ENCODE results near the gene GRIN1.

Gene GRIN1

DNA sequence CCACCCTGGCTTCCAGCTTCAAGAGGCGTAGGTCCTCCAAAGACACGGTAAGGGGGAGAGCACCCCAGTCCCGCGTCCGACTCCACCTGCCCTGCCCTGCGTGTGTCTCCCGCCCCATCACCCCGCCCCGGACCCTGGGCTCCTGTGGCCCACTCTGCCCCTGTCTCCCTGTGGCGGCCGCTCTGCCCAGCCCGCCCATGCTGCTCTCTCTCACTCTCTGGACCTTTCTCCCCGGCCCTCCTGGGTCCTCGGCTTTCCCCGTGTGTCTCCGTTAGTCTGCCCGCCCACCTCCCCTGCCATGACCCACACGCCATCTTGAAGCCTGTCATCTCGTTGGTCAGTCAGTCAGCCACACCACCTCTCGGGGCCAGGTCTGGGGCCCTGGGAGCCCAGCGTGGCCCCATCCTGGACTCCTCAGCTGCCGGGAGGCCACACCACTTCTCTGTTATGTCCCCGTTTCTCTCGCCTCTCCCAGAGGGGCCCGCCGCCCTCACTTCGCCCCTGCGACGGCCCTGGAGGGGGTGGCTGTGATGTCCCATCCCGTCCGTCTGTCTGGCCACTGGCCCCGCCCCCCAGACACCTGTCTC lies 26.4 kb downstream of the GRIN1 start:
- no peaks in the 10 kb centered on the region for H3K36me3 ChIP-seq
- H3K4me3 ChIP-seq (ENCODE audit: low read depth in 1 of 2, low read length in 1 of 2) = no peak overlapping the region
- no peak overlapping the region for H3K27ac ChIP-seq
- peaks cover 100% of the 10 kb centered on the region for H3K27me3 ChIP-seq
- H3K4me1 ChIP-seq (ENCODE audit: control insufficient read depth in 1 of 2, insufficient read depth in 1 of 2, low read depth in 1 of 2, low read length in 1 of 2) = peaks cover 0 to 11% of the 10 kb centered on the region in 2 experiments
- no peaks in the 10 kb centered on the region for H3K9me3 ChIP-seq
- TF ChIP-seq, protein P1, sequence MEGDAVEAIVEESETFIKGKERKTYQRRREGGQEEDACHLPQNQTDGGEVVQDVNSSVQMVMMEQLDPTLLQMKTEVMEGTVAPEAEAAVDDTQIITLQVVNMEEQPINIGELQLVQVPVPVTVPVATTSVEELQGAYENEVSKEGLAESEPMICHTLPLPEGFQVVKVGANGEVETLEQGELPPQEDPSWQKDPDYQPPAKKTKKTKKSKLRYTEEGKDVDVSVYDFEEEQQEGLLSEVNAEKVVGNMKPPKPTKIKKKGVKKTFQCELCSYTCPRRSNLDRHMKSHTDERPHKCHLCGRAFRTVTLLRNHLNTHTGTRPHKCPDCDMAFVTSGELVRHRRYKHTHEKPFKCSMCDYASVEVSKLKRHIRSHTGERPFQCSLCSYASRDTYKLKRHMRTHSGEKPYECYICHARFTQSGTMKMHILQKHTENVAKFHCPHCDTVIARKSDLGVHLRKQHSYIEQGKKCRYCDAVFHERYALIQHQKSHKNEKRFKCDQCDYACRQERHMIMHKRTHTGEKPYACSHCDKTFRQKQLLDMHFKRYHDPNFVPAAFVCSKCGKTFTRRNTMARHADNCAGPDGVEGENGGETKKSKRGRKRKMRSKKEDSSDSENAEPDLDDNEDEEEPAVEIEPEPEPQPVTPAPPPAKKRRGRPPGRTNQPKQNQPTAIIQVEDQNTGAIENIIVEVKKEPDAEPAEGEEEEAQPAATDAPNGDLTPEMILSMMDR (IDR thresholded peaks at IDR 0.05) = no peak

DNA sequence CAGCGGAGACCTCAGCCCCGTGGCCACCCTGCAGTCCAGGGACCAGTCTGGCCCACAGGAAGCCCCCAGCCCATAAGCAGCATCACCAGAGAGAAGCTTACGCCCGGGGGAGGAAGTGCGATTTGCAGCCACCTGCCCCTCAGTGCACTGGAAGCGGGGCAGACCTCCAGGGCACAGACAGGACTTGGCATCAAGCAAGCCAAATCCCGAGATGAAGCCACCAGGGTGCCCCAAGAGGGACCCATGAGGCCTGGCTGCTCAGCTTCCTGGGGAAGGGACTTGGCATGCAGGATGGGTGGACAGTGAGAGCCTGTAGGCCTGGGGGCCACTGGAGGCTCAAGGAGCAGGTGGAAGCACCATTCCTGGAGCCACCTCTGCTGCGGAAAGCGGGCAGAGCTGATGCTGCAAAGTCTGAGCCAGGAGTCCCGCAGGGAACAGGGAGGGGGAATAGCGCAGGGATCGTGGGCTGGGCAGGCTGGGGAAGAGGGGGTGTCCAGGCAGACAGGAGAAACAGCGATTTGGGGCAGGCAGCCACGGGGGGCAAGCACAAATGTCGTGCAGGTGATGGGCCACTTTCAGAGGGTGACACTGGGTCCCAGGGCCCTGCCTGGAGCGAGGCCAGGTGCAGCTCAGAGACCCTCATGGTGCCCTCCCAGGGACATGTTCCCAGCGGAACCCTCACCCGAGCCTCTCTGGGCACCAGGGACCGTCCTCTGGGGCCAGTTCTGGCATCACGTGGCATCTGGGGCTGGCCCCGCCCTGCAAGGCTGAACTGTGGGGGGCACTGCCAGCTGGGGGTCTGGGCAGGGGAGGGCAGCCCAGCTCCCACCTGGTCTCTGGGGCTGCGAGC lies 27.7 kb downstream of the GRIN1 start:
- Histone ChIP-seq H3K36me3 (no peaks in the 10 kb centered on the region), H3K27me3 (peaks cover 100% of the 10 kb centered on the region), H3K4me1 (ENCODE audit: control insufficient read depth in 1 of 2, insufficient read depth in 1 of 2, low read depth in 1 of 2, low read length in 1 of 2) (peaks cover 0 to 11% of the 10 kb centered on the region in 2 experiments), H3K27ac (no peak overlapping the region), H3K4me3 (ENCODE audit: low read depth in 1 of 2, low read length in 1 of 2) (no peak overlapping the region), H3K9me3 (no peaks in the 10 kb centered on the region)
- TF ChIP-seq, protein P1 (IDR thresholded peaks at IDR 0.05) = no peak

- Histone ChIP-seq H3K9me3 (no peaks in the 10 kb centered on the region), H3K4me1 (ENCODE audit: control insufficient read depth in 1 of 2, insufficient read depth in 1 of 2, low read depth in 1 of 2, low read length in 1 of 2) (peaks cover 0 to 11% of the 10 kb centered on the region in 2 experiments), H3K27me3 (peaks cover 100% of the 10 kb centered on the region), H3K27ac (no peak overlapping the region), H3K36me3 (no peaks in the 10 kb centered on the region), H3K4me3 (ENCODE audit: low read depth in 1 of 2, low read length in 1 of 2) (no peak overlapping the region)
- TF ChIP-seq, protein P1 (IDR thresholded peaks at IDR 0.05) = no peak
Observed at GRCh38 chr9:137167277-137167746, 28.4 kb downstream of the GRIN1 start.

GRCh38 chr9:137167747-137168572 lies 29.0 kb downstream of the GRIN1 start:
- H3K9me3 ChIP-seq = no peaks in the 10 kb centered on the region
- peaks cover 100% of the 10 kb centered on the region for H3K27me3 ChIP-seq
- H3K4me3 ChIP-seq (ENCODE audit: low read depth in 1 of 2, low read length in 1 of 2) = no peak overlapping the region
- H3K36me3 ChIP-seq = no peaks in the 10 kb centered on the region
- no peak overlapping the region for H3K27ac ChIP-seq
- peaks cover 0 to 10% of the 10 kb centered on the region in 2 experiments for H3K4me1 ChIP-seq (ENCODE audit: control insufficient read depth in 1 of 2, insufficient read depth in 1 of 2, low read depth in 1 of 2, low read length in 1 of 2)
- TF ChIP-seq, protein P1 (IDR thresholded peaks at IDR 0.05) = no peak

GRCh38 chr9:137168573-137168903 lies 29.6 kb downstream of the GRIN1 start:
- Histone ChIP-seq H3K27me3 (peaks cover 100% of the 10 kb centered on the region), H3K4me1 (ENCODE audit: control insufficient read depth in 1 of 2, insufficient read depth in 1 of 2, low read depth in 1 of 2, low read length in 1 of 2) (peaks cover 0 to 4% of the 10 kb centered on the region in 2 experiments), H3K36me3 (no peaks in the 10 kb centered on the region), H3K27ac (no peak overlapping the region), H3K9me3 (no peaks in the 10 kb centered on the region), H3K4me3 (ENCODE audit: low read depth in 1 of 2, low read length in 1 of 2) (no peak overlapping the region)
- TF ChIP-seq, protein P1 (IDR thresholded peaks at IDR 0.05) = no peak
